Hypothalamus (tissue), 51 donors: ENCODE results near the gene HTATIP2.
"Not testable (repeated sequence)": the region's sequence is repeated elsewhere in the genome, so short reads cannot be mapped to it uniquely, and the experiment has no call there.

ENCODE experiments used
- DNase-seq, 51 donors: peaks; one replicate each; lab custom pipeline; 2025; lab: John Stamatoyannopoulos, UW

HTATIP2 gene

DNA sequence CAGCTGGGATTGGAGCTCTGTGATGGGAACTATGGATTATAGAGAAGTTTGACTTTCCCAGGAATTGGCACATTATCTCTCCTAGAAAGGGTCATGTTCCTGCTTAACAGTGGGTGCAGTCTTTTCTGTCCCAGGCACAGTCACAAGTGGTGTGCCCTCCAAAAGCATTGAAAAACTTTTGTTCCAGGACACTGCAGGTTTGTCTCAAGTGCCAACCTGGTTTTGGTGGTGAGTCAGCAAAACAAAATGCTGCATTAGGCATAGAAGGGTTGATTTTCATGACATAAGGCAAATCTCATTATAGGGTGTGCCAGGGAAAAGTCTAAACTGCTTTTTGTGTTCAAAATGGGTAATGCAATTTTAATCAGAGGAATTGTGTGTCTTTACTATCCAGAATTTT lies 4.9 kb downstream of the HTATIP2 start:
- peak in 3 of 51 donors; percentile 10 to 32 (median 26) for DNase-seq

DNA sequence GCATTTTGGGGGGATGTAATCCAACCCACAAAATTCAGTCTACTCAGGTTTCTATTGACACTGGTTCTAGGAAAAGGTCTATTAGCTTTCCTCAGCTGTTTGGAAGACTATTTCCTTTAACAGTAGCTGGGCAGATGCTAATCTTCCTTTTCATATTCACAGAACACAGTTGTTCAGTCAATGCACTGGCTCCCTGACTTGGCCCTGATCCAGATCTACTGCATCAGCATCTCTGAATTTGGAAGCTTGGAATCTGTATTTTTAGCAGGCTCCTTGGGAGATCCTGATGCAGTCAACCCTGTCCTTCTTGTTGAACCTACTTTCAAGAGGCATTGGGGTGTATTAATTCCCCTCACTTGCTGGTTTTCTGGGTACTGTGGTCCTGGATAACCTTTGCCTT lies 6.3 kb downstream of the HTATIP2 start:
- no peak for DNase-seq

DNA sequence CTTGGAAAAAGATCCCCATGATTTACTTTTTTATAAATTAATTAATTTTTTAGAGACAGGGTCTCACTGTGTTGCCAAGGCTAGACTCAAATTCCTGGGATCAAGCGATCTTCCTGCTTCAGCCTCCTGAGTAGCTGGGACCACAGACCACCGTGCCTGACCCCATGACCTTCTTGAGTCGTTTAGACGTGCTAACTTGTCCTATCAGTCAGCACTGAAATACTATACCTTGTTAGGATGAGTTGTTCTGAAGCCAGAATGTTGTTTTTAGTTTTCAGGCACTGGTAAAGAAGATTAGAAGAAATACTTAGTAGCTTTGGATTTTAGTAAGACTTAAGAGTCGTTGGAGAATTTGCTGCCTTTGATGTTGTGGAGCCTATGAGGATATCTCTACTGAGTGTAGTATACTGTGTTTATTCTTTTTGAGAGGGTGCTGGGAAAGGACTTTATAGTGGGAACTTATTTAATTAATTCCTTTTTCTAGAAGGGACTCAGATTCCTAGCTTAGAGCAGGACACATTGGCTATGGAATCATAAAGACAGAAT lies 8.6 kb downstream of the HTATIP2 start:
- DNase-seq: no peak

DNA sequence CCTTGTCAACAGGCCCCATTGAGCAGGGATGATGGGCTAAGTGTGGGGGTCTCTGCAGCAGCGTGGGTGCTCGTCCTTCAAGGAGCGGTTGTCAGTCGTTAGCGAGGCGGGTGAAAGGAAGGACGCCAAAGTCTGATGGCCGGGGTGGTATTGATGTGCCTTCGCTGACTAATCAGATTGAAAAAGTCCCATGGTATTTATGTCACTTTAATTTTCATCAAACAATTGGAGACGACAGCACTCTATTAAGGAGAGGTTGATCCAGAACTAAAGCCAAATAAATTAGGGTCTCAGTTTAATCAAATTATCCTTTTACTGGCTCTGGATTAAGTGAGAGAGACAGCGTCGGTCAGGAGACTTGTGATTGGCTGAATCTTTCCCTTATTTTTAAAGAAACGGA lies 9.6 kb downstream of the HTATIP2 start:
- DNase-seq: no peak

DNA sequence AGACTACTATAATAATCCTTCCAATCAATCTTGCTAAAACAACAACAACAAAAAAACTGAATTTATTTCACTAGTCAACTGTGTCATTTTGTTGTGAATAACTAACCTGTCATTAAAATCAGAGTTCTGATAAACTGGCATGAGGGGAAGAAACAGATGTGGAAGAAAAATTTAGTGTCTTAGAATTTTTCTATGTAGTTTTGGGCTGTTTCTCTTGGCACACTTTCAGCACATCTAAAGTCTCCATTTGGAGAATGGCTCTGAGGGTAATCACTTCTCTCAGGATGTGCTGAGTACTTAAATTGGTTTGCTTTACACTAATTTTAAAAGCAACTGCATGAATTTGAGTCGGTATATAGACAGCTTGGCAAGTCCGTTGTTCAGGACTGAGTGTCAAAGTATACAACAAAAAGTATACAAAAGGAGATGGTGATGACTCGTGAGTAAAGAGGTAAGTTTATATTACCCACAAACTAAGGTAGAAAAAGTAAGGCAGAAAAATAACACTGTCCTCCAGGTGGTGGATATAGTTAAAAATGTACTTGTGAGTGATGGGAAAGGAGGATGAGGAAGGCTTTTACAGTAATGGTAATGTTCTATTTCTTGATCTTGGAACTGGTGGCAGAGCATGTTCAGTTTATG lies 10.2 kb downstream of the HTATIP2 start:
- DNase-seq: no peak

DNA sequence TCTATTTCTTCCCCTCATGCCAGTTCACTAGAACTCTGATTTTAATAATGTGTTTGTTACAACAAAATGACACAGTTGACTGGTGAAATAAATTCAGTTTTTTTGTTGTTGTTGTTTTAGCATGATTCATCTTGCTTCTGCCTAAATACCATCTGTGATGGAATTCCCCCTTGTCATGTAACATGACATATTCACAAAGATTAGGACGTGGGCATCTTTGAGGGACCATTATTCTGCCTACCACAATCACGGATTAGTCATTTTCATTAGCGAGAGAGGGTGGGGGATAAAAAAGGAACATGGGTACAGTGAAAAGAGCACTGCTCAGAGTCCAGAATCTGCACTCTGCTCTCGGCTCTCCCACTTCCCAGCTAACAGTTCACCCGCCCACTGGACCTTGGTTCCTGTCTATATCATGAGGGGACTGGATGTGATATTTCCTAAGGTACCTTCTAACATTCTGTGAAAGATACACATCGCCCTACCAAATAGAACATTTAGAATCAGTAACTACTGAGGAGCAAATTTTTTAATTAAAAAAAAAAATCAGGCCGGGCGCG lies 11.3 kb downstream of the HTATIP2 start:
- DNase-seq: peak in 1 of 51 donors; percentile 7

DNA sequence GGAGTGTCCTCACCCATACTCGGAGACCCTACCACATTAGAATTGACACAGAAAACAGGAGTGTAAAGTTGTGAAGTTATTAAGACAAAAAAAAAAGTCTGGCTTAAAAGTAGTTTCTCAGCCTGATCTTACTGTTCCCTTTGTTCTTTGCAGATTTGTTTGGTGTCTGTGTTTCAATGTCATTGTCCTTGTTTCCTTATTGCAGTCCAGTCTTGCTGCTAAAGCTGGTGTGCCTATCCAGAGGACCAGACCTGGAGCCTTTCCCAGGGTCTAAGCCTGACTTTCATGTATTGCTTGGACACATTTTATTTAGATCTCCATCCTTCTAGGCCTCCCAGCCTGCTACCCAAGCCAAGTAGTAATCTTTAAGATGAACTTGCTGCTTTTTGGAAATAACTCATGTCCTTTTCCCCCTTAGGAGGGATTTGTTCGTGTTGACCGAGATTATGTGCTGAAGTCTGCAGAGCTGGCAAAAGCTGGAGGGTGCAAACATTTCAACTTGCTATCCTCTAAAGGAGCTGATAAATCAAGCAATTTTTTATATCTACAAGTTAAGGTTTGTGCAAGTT lies 12.7 kb downstream of the HTATIP2 start:
- DNase-seq: no peak

DNA sequence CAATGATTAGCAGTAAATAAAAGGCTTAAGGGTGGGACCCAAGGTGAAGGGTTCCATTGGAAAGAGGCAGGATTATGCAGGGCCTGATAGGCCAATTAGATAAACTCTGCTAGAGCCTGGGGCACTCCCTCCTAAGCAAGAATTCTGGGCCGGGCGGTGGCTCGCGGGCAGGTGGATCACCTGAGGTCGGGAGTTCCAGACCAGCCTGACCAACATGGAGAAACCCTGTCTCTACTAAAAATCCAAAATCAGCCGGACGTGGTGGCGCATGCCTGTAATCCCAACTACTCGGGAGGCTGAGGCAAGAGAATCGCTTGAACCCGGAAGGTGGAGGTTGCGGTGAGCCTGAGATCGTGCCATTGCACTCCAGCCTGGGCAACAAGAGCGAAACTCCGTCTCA lies 22.5 kb downstream of the HTATIP2 start:
- not testable (repeated sequence) for DNase-seq

DNA sequence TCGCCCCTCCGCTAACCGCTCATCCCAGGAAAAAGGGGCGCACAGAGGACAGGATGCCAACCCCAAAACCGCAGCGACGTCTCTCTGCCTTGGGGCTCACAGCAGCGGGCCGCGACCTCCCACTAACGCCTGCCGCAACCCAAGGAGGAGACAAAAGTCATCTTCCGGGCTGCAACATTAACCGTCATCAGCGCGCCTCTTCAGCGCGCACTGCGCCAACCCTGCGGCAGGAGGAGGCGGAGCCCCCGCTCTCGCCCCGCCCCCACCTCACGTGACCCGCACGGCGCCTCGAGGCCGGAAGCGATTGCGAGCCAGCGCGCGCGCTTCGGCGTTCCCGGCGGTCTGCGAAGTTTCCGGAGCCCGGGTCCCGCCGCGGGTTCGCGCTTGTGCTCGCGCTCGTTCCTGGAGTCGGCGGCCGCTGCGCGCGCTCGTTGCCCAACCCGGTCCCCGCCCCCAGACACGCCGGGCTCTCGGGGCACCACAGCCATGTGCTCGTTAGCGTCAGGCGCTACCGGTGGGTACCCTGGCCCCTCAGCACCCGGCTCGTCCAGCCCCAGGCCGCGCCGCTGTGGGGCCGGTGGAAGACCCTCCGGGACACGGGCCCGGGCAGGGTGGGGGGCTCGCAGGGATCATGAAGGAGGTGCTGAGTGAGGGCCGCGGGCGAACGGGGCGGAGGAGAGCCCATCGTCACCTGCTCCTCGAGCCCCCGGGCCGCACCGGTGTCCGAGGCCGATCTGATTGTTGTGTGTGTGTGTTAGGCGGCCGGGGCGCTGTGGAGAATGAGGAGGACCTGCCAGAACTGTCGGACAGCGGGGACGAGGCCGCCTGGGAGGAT lies 24.0 kb downstream of the HTATIP2 start, which contains the start of gene PRMT3:
Gene PRMT3, plus strand, starts transcription at position 456 of the 835 bp plus-strand sequence. Its CDS starts 31 bp downstream, at position 487.
- peak; percentile 63 to 99 (median 91) for DNase-seq

DNA sequence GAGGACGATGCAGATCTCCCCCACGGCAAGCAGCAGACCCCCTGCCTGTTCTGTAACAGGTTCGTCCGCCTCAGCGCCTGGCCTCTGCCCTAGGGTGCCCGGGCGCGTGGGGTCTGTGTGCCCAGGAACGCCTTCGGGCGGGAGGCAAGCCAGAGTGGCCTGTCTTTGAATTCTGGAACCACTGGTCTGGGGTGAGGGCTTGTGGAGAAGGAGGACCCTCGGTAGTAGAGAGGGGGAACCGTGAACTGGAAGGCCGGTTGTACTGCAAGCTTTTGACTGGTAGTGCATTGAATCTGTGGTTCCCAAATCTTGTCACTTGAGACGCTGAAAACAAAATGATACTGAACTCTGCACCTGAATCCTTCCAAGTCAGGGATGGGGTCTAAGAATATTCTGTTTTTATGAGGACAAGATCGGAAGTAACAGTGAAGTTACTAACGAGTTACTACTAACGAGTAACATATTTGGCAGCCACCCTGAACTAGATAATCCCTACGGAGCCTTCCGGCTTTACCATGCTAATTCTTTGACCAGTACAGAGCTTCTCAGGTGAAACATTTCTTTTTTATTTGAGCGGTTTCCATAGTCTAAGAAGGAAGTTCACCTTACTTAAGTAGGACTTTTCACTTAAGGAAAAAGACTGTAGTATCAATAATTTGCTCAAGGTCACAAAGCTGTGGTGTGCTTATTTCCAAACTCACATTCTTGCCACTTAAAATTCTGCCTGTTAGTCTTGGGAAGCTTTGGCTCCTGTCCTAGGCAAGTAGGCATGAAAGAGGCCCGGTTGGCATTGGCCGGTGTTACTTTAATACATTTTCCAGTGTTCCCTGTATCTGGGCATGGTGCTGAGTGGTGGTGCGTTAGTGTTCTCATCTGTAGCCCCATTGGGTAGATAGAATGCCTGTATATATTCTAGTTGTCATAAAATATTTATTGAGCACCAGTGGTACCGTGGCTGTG lies 24.9 kb downstream of the HTATIP2 start:
- DNase-seq: peak in 13 of 51 donors; percentile 7 to 71 (median 53)

DNA sequence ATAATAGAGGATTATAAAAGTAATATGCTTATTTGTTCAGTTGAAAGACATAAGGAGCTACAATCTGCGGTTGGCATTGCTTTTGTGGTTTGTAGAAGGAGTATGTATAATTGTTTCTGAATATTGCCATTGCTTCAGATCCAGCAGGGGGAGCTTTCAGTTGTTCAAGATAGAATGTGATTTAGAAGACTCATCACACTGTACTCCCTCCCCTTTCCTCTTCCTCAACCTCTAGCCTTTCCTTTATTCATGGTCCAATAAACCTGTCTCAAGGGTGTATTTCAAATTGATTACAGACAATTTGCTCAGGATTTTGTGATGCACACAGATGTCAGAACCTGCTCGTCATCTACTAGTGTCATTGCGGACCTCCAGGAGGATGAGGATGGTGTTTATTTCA lies 33.8 kb downstream of the HTATIP2 start:
- DNase-seq: peak in 3 of 51 donors; percentile 4 to 35 (median 6)

DNA sequence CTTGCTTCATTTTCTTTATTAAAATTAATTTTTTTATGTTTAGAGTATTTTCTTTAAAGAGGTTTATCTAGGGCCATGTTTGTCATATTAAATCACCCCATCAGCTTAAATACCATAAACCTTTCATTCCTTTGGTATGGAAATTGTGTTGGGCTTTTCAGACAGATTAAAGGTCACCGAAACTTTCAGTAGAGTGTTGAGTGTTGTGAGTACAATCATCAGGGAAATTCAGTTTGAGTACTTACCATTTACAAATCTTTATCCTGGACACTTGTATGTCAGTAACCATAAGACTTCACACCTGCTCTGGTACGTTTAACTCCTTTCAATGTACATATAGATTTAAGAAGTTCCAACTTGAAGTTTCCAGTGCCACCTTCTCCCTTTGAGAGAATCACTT lies 36.0 kb downstream of the HTATIP2 start:
- DNase-seq: no peak

DNA sequence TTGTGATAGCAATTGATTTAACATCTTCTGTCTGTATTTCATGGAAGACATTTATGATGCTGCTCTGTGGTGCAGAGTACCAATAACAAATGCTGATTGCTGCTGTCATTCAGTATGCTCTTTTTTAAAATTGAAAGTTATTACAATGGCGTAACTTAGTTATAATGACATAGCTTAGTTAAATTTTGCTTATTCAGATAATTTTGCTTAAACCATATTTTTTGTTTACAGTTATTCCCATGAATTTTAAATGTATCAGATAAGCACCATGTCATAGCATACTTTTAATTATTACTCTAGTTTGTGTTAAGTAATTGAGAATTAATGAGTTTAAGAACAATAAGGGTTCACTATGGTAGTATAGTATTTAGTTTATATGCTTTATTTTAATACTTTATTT lies 39.5 kb downstream of the HTATIP2 start:
- DNase-seq: no peak

DNA sequence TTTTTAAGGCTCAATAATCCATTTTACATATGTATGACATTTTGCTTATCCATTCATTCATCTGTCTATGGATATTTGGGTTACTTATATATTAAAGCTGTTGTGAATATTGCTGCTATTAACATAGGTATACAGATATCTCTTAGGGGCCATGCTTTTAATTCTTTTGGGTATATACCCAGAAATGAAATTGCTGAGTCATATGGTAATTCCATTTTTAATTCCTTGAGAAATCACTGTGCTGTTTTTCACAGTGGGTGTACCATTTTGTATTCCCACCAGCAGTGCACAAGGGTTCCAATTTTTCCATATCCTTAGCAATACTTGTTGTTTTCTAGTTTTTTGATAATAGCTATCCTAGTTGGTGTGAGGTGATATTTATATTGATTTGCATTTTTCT lies 43.0 kb downstream of the HTATIP2 start:
- no peak for DNase-seq

DNA sequence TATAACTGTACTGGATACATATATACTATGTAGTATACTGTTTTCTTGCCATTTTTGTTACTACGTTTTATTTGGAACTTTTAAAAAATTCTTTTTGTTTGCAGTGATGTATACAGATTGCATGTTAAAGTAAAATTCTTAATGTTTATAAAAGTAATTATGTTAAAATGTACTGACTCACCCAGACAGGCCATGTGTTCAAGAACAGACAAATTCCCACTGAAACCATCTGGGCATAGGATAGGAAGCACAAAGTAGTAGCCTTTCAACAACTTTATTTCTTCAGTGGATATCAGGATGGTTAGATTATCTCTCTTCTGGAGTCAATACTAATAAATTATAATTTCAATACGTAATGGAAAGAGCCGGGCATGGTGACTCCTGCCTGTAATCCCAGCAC lies 43.8 kb downstream of the HTATIP2 start:
- DNase-seq: no peak

DNA sequence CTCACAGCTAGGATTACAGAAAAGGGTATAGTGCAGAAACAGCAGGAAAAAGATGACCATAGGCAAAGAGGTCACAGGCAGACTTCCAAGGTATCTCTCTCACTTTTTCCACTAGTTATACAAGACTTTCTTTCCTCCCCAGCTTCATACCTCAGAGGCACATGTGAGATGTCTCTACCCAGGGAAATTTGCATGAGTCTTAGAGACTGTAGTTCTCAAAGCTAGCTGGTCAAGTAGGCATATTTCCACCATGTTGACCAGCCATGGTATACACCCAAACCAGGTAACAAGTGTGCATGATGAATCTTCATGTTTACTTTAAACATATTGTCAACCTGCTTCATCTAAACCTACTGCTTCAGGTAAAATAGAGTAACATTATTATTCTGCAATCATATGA lies 51.9 kb downstream of the HTATIP2 start:
- no peak for DNase-seq

DNA sequence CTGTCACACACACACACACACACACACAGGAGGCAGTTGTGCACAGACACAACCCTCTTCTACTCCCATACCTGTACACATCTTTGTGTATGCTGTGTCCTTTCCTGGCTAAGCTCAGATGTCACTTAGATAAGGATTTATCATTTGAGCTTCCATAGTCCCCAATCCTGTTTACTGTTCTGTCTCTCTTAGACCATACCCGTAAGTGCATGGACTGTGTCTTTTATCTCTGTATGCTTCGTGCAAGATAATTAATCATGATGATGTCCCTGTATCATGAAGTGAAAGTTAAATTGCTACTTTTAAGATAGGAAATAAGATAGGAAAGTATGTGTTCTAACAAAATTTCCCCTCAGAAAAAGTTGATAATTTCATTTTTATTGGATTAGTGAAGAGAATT lies 54.3 kb downstream of the HTATIP2 start:
- DNase-seq: no peak

DNA sequence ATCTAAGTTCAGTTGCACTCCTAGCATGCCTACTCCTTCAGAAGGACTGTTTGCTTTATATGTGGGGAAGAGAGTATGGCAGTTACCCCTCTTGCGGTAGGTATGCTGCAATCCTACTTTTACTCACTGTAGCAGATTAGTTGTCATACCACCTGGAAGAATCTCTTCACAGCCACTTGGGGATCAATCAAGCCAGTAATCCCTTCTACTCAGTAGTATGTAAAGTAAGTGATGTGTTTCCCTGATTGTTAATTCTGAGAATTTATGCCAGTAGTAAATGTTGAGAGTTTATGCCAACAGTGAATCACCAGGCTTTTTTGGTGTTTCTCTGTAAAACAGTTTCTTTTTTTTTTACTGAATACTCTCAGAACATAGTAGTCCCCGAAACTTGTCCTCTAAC lies 58.4 kb downstream of the HTATIP2 start:
- DNase-seq: no peak

DNA sequence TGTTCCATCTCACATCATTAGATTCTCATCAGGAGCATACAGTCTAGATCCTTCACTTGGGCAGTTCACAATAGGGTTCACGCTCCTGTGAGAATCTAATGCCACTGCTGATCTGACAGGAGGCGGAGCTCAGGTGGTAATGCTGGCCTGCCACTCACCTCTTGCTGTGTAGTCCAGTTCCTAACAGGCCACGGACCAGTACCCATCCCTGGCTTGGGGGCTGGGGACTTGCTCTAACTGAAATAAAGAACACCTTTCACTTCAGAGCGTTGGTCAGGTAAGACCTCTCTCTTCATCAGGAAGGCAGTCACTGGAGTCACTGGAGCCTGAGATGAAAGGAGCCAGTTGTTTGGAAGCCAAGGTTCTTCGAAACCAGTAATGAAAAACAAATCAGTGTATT lies 65.7 kb downstream of the HTATIP2 start:
- no peak for DNase-seq
